Keratinocyte (primary cell): Measurements from ENCODE around the gene CPEB4. TPM values are rescaled to one million over a fixed set of nuclear protein-coding genes. Genes with fewer than 3 reads are reported as not detected.

Source experiments
- DNase-seq: peaks from one replicate; pipeline ENCODE4 v3.0.0-alpha.2; 2011; ENCODE audit warnings: low read depth, missing footprints, low spot score
- FAIRE-seq: peaks from 2 replicates; lab custom pipeline; 2011; peaks lifted over from hg19 to GRCh38; lab: Jason Lieb, UNC
- H2AFZ ChIP-seq: 2 replicates; pipeline ENCODE4 v1.6.0; 2012; ENCODE audit warnings: low read length, control low read depth, inconsistent platforms; ENCODE audit not compliant: control insufficient read depth
- H3K27ac ChIP-seq: 2 replicates; pipeline ENCODE4 v1.5.1; 2011; ENCODE audit warnings: low read length; ENCODE audit not compliant: control insufficient read depth, insufficient read depth
- H3K27me3 ChIP-seq: 3 replicates; pipeline ENCODE4 v1.6.0; 2011; ENCODE audit warnings: low read length; ENCODE audit not compliant: control insufficient read depth, insufficient read depth; ENCODE audit errors: extremely low read depth
- H3K36me3 ChIP-seq, 2 experiments: 2 replicates in 1 of 2; 3 replicates in 1 of 2; pipeline ENCODE4 v1.5.1; 2011; ENCODE audit warnings: low read length in 2 of 2, mild to moderate bottlenecking in 1 of 2; ENCODE audit not compliant: control insufficient read depth in 2 of 2, insufficient read depth in 2 of 2; ENCODE audit errors: extremely low read depth in 1 of 2
- H3K4me1 ChIP-seq: 3 replicates; pipeline ENCODE4 v1.5.1; 2011; ENCODE audit warnings: low read length; ENCODE audit not compliant: control insufficient read depth, insufficient read depth; ENCODE audit errors: extremely low read depth
- H3K4me2 ChIP-seq: 3 replicates; pipeline ENCODE4 v1.6.0; 2011; ENCODE audit warnings: low read depth, low read length; ENCODE audit not compliant: control insufficient read depth, insufficient read depth; ENCODE audit errors: extremely low read depth
- H3K4me3 ChIP-seq, 3 experiments: fragments of 200-600 bp in 1 of 3; sonication (generic) in 1 of 3; 2 replicates in 2 of 3; 3 replicates in 1 of 3; pipeline ENCODE4 v1.5.1; 2011 to 2016; ENCODE audit warnings: low read length in 3 of 3, mild to moderate bottlenecking in 3 of 3, control low read depth in 2 of 3, inconsistent platforms in 1 of 3, low read depth in 1 of 3, mixed read lengths in 1 of 3, mixed run types in 1 of 3, moderate library complexity in 1 of 3; ENCODE audit not compliant: control insufficient read depth in 2 of 3, insufficient read depth in 2 of 3; ENCODE audit errors: extremely low read depth in 1 of 3
- H3K79me2 ChIP-seq: 2 replicates; pipeline ENCODE4 v1.6.0; 2012; ENCODE audit warnings: low read length; ENCODE audit not compliant: control insufficient read depth, insufficient read depth
- H3K9ac ChIP-seq: 3 replicates; pipeline ENCODE4 v1.6.0; 2011; ENCODE audit warnings: low read length; ENCODE audit not compliant: control insufficient read depth, insufficient read depth; ENCODE audit errors: extremely low read depth
- H3K9me1 ChIP-seq: 3 replicates; pipeline ENCODE4 v1.6.0; 2011; ENCODE audit warnings: low read length; ENCODE audit not compliant: control insufficient read depth, insufficient read depth; ENCODE audit errors: extremely low read depth
- H3K9me3 ChIP-seq: 2 replicates; pipeline ENCODE4 v1.5.1; 2012; ENCODE audit warnings: low read depth, low read length; ENCODE audit not compliant: control insufficient read depth
- H4K20me1 ChIP-seq: 3 replicates; pipeline ENCODE4 v1.6.0; 2011; ENCODE audit warnings: low read length; ENCODE audit not compliant: control insufficient read depth, insufficient read depth; ENCODE audit errors: extremely low read depth
- EZH2 ChIP-seq: IDR thresholded peaks from one replicate; pipeline ENCODE4 v1.6.1; 2012; ENCODE audit warnings: inconsistent platforms, mild to moderate bottlenecking, low read length, moderate library complexity
- dilution Hi-C: fragments of 300-500 bp; cut with MboI; formaldehyde crosslinking; loops from one replicate; pipeline ENCODE4 v1.7.0; 2020; ENCODE audit warnings: low sequenced_read_pairs; ENCODE audit not compliant: extremely low pct_ligation_motif_present
- polyA plus RNA-seq, 5 experiments: library from polyadenylated mRNA; depleted of rRNA in 3 of 5; stranded (reverse) in 3 of 5; stranded (forward) in 1 of 5; unstranded in 1 of 5; fragments of >200 nt; gene quantifications; 1 replicate in 1 of 5; 2 replicates in 3 of 5; 3 replicates in 1 of 5; pipeline versions ENCODE4 v1.2.1 to v1.2.3, GENCODE V29; 2011 to 2012; ENCODE audit warnings: missing spikeins in 2 of 5, low read depth in 1 of 5, low replicate concordance in 1 of 5
- TF ChIP-seq, protein P1 (sequence below), 3 experiments: IDR thresholded peaks in 1 of 3; conservative IDR thresholded peaks in 1 of 3; optimal IDR thresholded peaks in 1 of 3; 2 replicates in 2 of 3; 3 replicates in 1 of 3; pipeline versions ENCODE3 to v1.5.1; 2011; ENCODE audit warnings: low read length in 3 of 3, mild to moderate bottlenecking in 3 of 3, moderate library complexity in 2 of 3, control low read depth in 1 of 3, inconsistent platforms in 1 of 3; ENCODE audit not compliant: insufficient read depth in 2 of 3; ENCODE audit errors: extremely low read depth in 1 of 3

Gene CPEB4
- polyA plus RNA-seq, 1 donor (not counting 4 experiments of a cell fraction or from before 2014, with no cell fraction given) = 13.8 TPM

DNA sequence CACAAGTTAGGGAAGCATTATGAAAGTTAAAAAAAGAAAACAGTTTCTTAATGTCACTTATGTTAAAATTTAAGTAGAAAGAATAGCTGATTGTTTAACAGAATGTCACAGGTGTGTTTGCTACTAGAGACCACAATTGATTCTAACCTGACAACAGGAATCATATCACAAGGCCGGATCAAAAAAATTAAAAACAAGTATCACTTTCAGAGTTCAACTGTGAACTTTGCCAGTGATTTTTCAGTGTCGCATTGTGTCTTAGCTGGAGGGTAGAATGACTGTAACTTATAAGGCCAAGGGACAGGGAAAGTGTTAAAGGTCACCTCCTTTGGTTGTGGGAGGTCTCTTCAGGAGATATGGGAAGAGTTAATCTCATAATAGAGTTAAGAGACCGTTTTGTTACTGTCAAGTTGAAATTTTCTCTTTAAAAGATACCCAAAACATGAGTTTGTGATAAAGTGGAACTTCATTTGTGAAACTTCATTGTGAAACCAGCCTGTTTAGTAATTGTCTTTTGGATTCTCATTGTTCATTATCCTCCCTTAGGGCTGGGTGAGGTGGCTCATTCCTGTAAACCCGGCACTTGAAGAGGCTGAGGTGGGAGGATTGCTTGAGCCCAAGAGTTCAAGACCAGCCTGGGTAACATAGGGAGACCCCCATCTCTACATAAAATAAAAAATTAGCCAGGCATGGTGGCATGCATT lies 40.9 kb downstream of the CPEB4 start:
- dilution Hi-C loops = no loop called here

GRCh38 chr5:173932695-173933139 lies 44.6 kb downstream of the CPEB4 start:
- Histone ChIP-seq H3K27me3 (no peaks in the 10 kb centered on the region), H3K79me2 (no peaks in the 10 kb centered on the region), H3K4me3 (no peak overlapping the region), H3K9me1 (no peaks in the 10 kb centered on the region), H3K36me3 (peaks cover 0 to 2% of the 10 kb centered on the region in 2 experiments), H3K4me2 (no peak overlapping the region), H3K27ac (no peak overlapping the region), H3K9me3 (no peaks in the 10 kb centered on the region), H4K20me1 (no peaks in the 10 kb centered on the region), H3K4me1 (peaks cover 3% of the 10 kb centered on the region), H3K9ac (no peak overlapping the region), H2AFZ (no peak overlapping the region)
- dilution Hi-C loops = no loop called here
- FAIRE-seq (no peak), DNase-seq (no peak)
- TF ChIP-seq, protein P1, sequence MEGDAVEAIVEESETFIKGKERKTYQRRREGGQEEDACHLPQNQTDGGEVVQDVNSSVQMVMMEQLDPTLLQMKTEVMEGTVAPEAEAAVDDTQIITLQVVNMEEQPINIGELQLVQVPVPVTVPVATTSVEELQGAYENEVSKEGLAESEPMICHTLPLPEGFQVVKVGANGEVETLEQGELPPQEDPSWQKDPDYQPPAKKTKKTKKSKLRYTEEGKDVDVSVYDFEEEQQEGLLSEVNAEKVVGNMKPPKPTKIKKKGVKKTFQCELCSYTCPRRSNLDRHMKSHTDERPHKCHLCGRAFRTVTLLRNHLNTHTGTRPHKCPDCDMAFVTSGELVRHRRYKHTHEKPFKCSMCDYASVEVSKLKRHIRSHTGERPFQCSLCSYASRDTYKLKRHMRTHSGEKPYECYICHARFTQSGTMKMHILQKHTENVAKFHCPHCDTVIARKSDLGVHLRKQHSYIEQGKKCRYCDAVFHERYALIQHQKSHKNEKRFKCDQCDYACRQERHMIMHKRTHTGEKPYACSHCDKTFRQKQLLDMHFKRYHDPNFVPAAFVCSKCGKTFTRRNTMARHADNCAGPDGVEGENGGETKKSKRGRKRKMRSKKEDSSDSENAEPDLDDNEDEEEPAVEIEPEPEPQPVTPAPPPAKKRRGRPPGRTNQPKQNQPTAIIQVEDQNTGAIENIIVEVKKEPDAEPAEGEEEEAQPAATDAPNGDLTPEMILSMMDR (optimal IDR thresholded peaks at IDR 0.05 in 1 of 3, IDR thresholded peaks at IDR 0.05 in 1 of 3, conservative IDR thresholded peaks at IDR 0.05 in 1 of 3; ENCODE audit: extremely low read depth in 1 of 3, insufficient read depth in 2 of 3, low read length in 3 of 3) = no peak
- no peak for TF ChIP-seq EZH2

More for the DNA sequence above, 40.9 kb downstream of the CPEB4 start:
- Histone ChIP-seq H3K4me2 (no peak overlapping the region), H3K9me3 (no peaks in the 10 kb centered on the region), H3K9me1 (peaks cover 2% of the 10 kb centered on the region), H2AFZ (no peak overlapping the region), H3K36me3 (peaks cover 0 to 2% of the 10 kb centered on the region in 2 experiments), H3K27me3 (no peaks in the 10 kb centered on the region), H3K9ac (no peak overlapping the region), H4K20me1 (no peaks in the 10 kb centered on the region), H3K4me1 (peaks cover 6% of the 10 kb centered on the region), H3K79me2 (no peaks in the 10 kb centered on the region), H3K27ac (no peak overlapping the region), H3K4me3 (no peak overlapping the region)
- no peak for DNase-seq
- TF ChIP-seq, protein P1 (optimal IDR thresholded peaks at IDR 0.05 in 1 of 3, IDR thresholded peaks at IDR 0.05 in 1 of 3, conservative IDR thresholded peaks at IDR 0.05 in 1 of 3; ENCODE audit: extremely low read depth in 1 of 3, insufficient read depth in 2 of 3, low read length in 3 of 3) = no peak
- no peak for TF ChIP-seq EZH2
- FAIRE-seq = no peak
